HCT116 (cell line): ENCODE measurements around the gene CA10. TPM values are rescaled to one million over a fixed set of nuclear protein-coding genes. Genes with fewer than 3 reads are reported as not detected.

ENCODE experiments used
- ATAC-seq: fragments of 200-7000 bp; cut with Tn5 transposase; 2 replicates; pipeline ENCODE4 v1.9.1; 2020; ENCODE audit warnings: mild to moderate bottlenecking, moderate library complexity
- BruUV-seq: library from RNA; stranded (reverse); fragments of 400-500 nt; replicated peaks from 2 replicates; lab custom pipeline; 2021; lab: Mats Ljungman, UMichigan
- CTCF ChIA-PET: fragments of 300-600 bp; sonication (Branson Sonifier 250); formaldehyde crosslinking; loops from one replicate; lab custom pipeline; 2021; ENCODE audit warnings: antibody characterized with exemption; lab: Charles Lee
- POLR2A ChIA-PET: fragments of 300-600, 350-600 bp; sonication (Branson Sonifier 250); formaldehyde crosslinking; loops from one replicate; lab custom pipeline; 2021; ENCODE audit warnings: antibody characterized with exemption; lab: Charles Lee
- RAD21 ChIA-PET, 2 experiments: fragments of 300-600 bp; sonication (Branson Sonifier 250); formaldehyde crosslinking; loops; one replicate each; lab custom pipeline; 2023; ENCODE audit warnings: low total read pairs in 2 of 2; ENCODE audit not compliant: uncharacterized antibody in 2 of 2, unreplicated experiment in 2 of 2, low non-redundant PET in 1 of 2; lab: Charles Lee
- DNase-seq: peaks from one replicate; pipeline ENCODE4 v3.0.0-alpha.2; 2010; ENCODE audit warnings: low read depth, low spot score
- H2AFZ ChIP-seq: fragments of 200-600 bp; shearing (Covaris generic), sonication (generic); 2 replicates; pipeline ENCODE4 v1.6.1; 2017; ENCODE audit warnings: low read depth, mixed run types, mixed read lengths, antibody characterized with exemption, low read length; ENCODE audit not compliant: poor library complexity, severe bottlenecking
- H3K27ac ChIP-seq: 2 replicates; pipeline ENCODE4 v1.5.1; 2012; ENCODE audit warnings: low read depth, low read length
- H3K27me3 ChIP-seq: fragments of 200-600 bp; sonication (generic); 2 replicates; pipeline ENCODE4 v1.6.1; 2016; ENCODE audit warnings: mixed run types, low read length, mixed read lengths; ENCODE audit not compliant: insufficient read depth
- H3K36me3 ChIP-seq, 2 experiments: fragments of 200-500 bp in 1 of 2; fragments of 200-600 bp in 1 of 2; sonication (Bioruptor generic) in 1 of 2; sonication (generic) in 1 of 2; 2 replicates each; pipeline versions ENCODE4 v1.5.1 to v1.6.1; 2014 to 2016; ENCODE audit warnings: low read length in 2 of 2, inconsistent platforms in 1 of 2, mixed read lengths in 1 of 2, mixed run types in 1 of 2; ENCODE audit not compliant: insufficient read depth in 2 of 2, control insufficient read depth in 1 of 2
- H3K4me1 ChIP-seq, 2 experiments: fragments of 200-600 bp in 1 of 2; sonication (generic) in 1 of 2; 2 replicates each; pipeline versions ENCODE4 v1.5.1 to v1.6.1; 2012 to 2017; ENCODE audit warnings: low read length in 2 of 2, inconsistent platforms in 1 of 2, mild to moderate bottlenecking in 1 of 2, mixed read lengths in 1 of 2, mixed run types in 1 of 2, moderate library complexity in 1 of 2; ENCODE audit not compliant: insufficient read depth in 2 of 2, control insufficient read depth in 1 of 2
- H3K4me2 ChIP-seq: fragments of 200-600 bp; sonication (generic); 2 replicates; pipeline ENCODE4 v1.6.1; 2017; ENCODE audit warnings: mixed run types, low read length, mixed read lengths
- H3K4me3 ChIP-seq, 2 experiments: fragments of 200-600 bp in 1 of 2; sonication (generic) in 1 of 2; replicated peaks in 1 of 2; 2 replicates each; pipeline ENCODE4 v1.5.1; 2011 to 2016; ENCODE audit warnings: low read length in 2 of 2, control low read depth in 1 of 2, low read depth in 1 of 2, mild to moderate bottlenecking in 1 of 2, mixed read lengths in 1 of 2, mixed run types in 1 of 2
- H3K79me2 ChIP-seq: fragments of 200-600 bp; sonication (generic); 2 replicates; pipeline ENCODE4 v1.6.1; 2017; ENCODE audit warnings: mild to moderate bottlenecking, mixed run types, low read length, moderate library complexity, mixed read lengths; ENCODE audit not compliant: insufficient read depth
- H3K9ac ChIP-seq: fragments of 200-600 bp; sonication (generic); 2 replicates; pipeline ENCODE4 v1.6.1; 2016; ENCODE audit warnings: low read length, mixed read lengths
- H3K9me2 ChIP-seq: fragments of 200-600 bp; sonication (generic), shearing (Covaris generic); 2 replicates; pipeline ENCODE4 v1.6.1; 2017; ENCODE audit warnings: mixed run types, mild to moderate bottlenecking, moderate library complexity; ENCODE audit not compliant: insufficient read depth
- H3K9me3 ChIP-seq, 2 experiments: fragments of 200-500 bp in 1 of 2; fragments of 200-600 bp in 1 of 2; sonication (Bioruptor generic) in 1 of 2; sonication (generic) in 1 of 2; 2 replicates each; pipeline ENCODE4 v1.6.1; 2014 to 2017; ENCODE audit warnings: low read length in 2 of 2, mixed read lengths in 2 of 2, inconsistent platforms in 1 of 2, low read depth in 1 of 2, mild to moderate bottlenecking in 1 of 2, mixed run types in 1 of 2, moderate library complexity in 1 of 2; ENCODE audit not compliant: control insufficient read depth in 1 of 2, insufficient read depth in 1 of 2
- H4K20me1 ChIP-seq: fragments of 200-600 bp; sonication (generic), shearing (Covaris generic); 2 replicates; pipeline ENCODE4 v1.6.1; 2017; ENCODE audit warnings: mixed run types, mild to moderate bottlenecking, moderate library complexity; ENCODE audit not compliant: insufficient read depth
- CBX3 ChIP-seq: IDR thresholded peaks from 2 replicates; pipeline ENCODE4 v1.6.1; 2012; ENCODE audit warnings: low read depth
- CTCF ChIP-seq, 3 experiments: fragments of 200-600 bp in 1 of 3; sonication (generic) in 1 of 3; IDR thresholded peaks in 2 of 3; conservative IDR thresholded peaks in 1 of 3; 2 replicates each; pipeline ENCODE4 v1.5.1; 2012 to 2017; ENCODE audit warnings: low read depth in 2 of 3, low read length in 2 of 3, antibody characterized with exemption in 1 of 3, borderline replicate concordance in 1 of 3, control low read depth in 1 of 3, mild to moderate bottlenecking in 1 of 3, mixed read lengths in 1 of 3, mixed run types in 1 of 3, moderate library complexity in 1 of 3; ENCODE audit not compliant: insufficient read depth in 1 of 3
- EZH2 ChIP-seq: fragments of 200-600 bp; sonication (generic); IDR thresholded peaks from 2 replicates; pipeline ENCODE4 v1.6.1; 2017; ENCODE audit warnings: antibody characterized with exemption, mixed run types
- JUND ChIP-seq: IDR thresholded peaks from 2 replicates; pipeline ENCODE4 v1.6.1; 2012
- POLR2A ChIP-seq: IDR thresholded peaks from 2 replicates; pipeline ENCODE4 v1.7.0; 2011; ENCODE audit warnings: borderline replicate concordance; ENCODE audit not compliant: insufficient read depth, insufficient read length; ENCODE audit errors: extremely low read depth
- ZBTB33 ChIP-seq: IDR thresholded peaks from 2 replicates; pipeline ENCODE4 v1.6.1; 2011; ENCODE audit warnings: mild to moderate bottlenecking, low read length, moderate library complexity; ENCODE audit not compliant: insufficient replicate concordance; ENCODE audit errors: extremely low read depth
- ZFX ChIP-seq: fragments of 450-650 bp; IDR thresholded peaks from 2 replicates; pipeline ENCODE4 v1.6.1; 2017
- ZNF274 ChIP-seq: fragments of 200-500 bp; sonication (Bioruptor generic); IDR thresholded peaks from 2 replicates; pipeline ENCODE4 v1.6.1; 2014; ENCODE audit warnings: mild to moderate bottlenecking, low read depth, low read length, inconsistent platforms
- intact Hi-C: fragments of 100-400 bp; cut with micrococcal nuclease; formaldehyde crosslinking; loops from 2 replicates; pipeline ENCODE4 v1.10.0; 2022
- total RNA-seq: library from RNA; stranded (reverse); gene quantifications from one replicate; pipeline ENCODE4 v1.2.1, GENCODE V29; 2021; ENCODE audit not compliant: unreplicated experiment

CA10 gene
- total RNA-seq, 1 experiment from 2014 or later: not detected

GRCh38 chr17:52026075-52026474 lies 132.4 kb downstream of the CA10 start:
- Histone ChIP-seq H3K4me3 (no peak overlapping the region), H3K27me3 (no peaks in the 10 kb centered on the region), H3K9ac (no peak overlapping the region), H3K9me2 (no peaks in the 10 kb centered on the region), H3K79me2 (no peaks in the 10 kb centered on the region), H3K36me3 (no peaks in the 10 kb centered on the region), H4K20me1 (no peaks in the 10 kb centered on the region), H3K27ac (no peak overlapping the region), H3K4me1 (no peaks in the 10 kb centered on the region), H3K9me3 (peaks cover 23 to 30% of the 10 kb centered on the region in 2 experiments; a peak in 2 of 4 replicates), H3K4me2 (no peak overlapping the region), H2AFZ (no peak overlapping the region)
- POLR2A ChIA-PET: no interaction called here
- CTCF ChIA-PET: no interaction called here
- ATAC-seq (no peak), DNase-seq (no peak)
- intact Hi-C loops: no loop called here
- no peak for TF ChIP-seq JUND
- TF ChIP-seq ZBTB33: no peak
- RAD21 ChIA-PET: no interaction called here
- no TSS peak for BruUV-seq

GRCh38 chr17:52025236-52025635 lies 133.3 kb downstream of the CA10 start:
- CTCF ChIA-PET: no interaction called here
- Histone ChIP-seq H3K9me3 (peaks cover 23 to 27% of the 10 kb centered on the region in 2 experiments; a peak in 2 of 4 replicates), H3K9ac (no peak overlapping the region), H2AFZ (no peak overlapping the region), H3K36me3 (no peaks in the 10 kb centered on the region), H3K4me1 (no peaks in the 10 kb centered on the region), H3K27ac (no peak overlapping the region), H3K9me2 (no peaks in the 10 kb centered on the region), H3K4me3 (no peak overlapping the region), H3K79me2 (no peaks in the 10 kb centered on the region), H4K20me1 (no peaks in the 10 kb centered on the region), H3K4me2 (no peak overlapping the region), H3K27me3 (no peaks in the 10 kb centered on the region)
- RAD21 ChIA-PET: no interaction called here
- no TSS peak for BruUV-seq
- TF ChIP-seq JUND (no peak), POLR2A (no peak), CTCF (IDR thresholded peaks at IDR 0.05 in 2 of 3, conservative IDR thresholded peaks at IDR 0.05 in 1 of 3; ENCODE audit: borderline replicate concordance in 1 of 3, insufficient read depth in 1 of 3, low read depth in 2 of 3, low read length in 2 of 3) (no peak), ZFX (no peak), CBX3 (no peak), EZH2 (no peak), ZBTB33 (no peak), ZNF274 (no peak)
- intact Hi-C loops: no loop called here
- POLR2A ChIA-PET: no interaction called here
- no peak for ATAC-seq
- no peak for DNase-seq
